Heart left ventricle (tissue), 13 donors: ENCODE results near the gene SORCS1.

ENCODE experiments used
- POLR2A ChIP-seq, 2 donors: fragments of 450-650 bp; IDR thresholded peaks; one replicate each; pipeline ENCODE4 v1.6.1; 2017; ENCODE audit warnings: antibody characterized with exemption in 2 of 2, mild to moderate bottlenecking in 2 of 2, moderate library complexity in 2 of 2
- TF ChIP-seq, protein P1 (sequence below), 12 donors: fragments of 200-600 bp; sonication (generic) in 4 of 12; IDR thresholded peaks; one replicate each; pipeline versions ENCODE4 v1.5.0 to v1.8.0; 2018 to 2022; ENCODE audit warnings: antibody characterized with exemption in 12 of 12, mild to moderate bottlenecking in 5 of 12
- donor health status: ischemic (EF 13 %, LVEDD 7.1; RV severe dilation, severe dysfunction).
- donor health status: DM: no; HTN: yes; CAD: no.
- donor health status: DM: no; HTN: no; CAD: no.
- donor health status: ischemic (EF 25% LVEDD 6.9; RV normal size, moderate dysfunction).
- donor health status: ischemic (EF 25% LVEDD 5.7; RV mildly dilated, moderate dysfunction).
- donor health status: ischemic (EF 35%, LVEDD 5.7; RV mildly dilated, moderate dysfunction).
- donor health status: nonischemic (EF 11% LVEDD 7.7; RV severe dilation, severe dysfunction).
- donor health status: DM: yes; HTN: yes; CAD: no.
- donor health status: PGD.
- donor health status: ischemic (EF 29% LVEDD 5.4; RV normal size, mild dysfunction).
- donor health status: nonischemic (EF 23%, LVEDD 6.1; RV moderate dilation, normal function).

DNA sequence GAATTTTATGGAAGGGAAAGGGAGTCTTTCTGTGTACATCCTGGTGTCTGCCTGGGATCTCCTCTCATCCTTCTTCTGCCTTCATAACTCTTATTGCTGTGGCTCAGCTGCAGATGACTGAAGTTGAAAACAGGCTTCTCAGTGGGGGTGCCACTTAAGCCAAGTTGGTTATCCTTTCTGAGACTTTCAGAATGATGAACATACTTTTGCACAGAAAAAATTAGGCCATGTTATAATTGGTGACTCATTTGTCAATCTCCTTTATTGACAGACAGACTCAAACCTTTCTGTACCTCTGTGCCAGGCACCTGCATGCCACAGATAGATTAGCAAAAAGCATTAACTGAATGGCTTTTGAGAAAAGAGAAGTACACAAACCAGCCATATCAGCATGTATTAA is 430.3 kb downstream of the SORCS1 start:
- TF ChIP-seq, protein P1, sequence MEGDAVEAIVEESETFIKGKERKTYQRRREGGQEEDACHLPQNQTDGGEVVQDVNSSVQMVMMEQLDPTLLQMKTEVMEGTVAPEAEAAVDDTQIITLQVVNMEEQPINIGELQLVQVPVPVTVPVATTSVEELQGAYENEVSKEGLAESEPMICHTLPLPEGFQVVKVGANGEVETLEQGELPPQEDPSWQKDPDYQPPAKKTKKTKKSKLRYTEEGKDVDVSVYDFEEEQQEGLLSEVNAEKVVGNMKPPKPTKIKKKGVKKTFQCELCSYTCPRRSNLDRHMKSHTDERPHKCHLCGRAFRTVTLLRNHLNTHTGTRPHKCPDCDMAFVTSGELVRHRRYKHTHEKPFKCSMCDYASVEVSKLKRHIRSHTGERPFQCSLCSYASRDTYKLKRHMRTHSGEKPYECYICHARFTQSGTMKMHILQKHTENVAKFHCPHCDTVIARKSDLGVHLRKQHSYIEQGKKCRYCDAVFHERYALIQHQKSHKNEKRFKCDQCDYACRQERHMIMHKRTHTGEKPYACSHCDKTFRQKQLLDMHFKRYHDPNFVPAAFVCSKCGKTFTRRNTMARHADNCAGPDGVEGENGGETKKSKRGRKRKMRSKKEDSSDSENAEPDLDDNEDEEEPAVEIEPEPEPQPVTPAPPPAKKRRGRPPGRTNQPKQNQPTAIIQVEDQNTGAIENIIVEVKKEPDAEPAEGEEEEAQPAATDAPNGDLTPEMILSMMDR (IDR thresholded peaks at IDR 0.05) = no peak
- TF ChIP-seq POLR2A (IDR thresholded peaks at IDR 0.05) = no peak
